Measurements from ENCODE around the gene RHBG. TPM values are rescaled to one million over a fixed set of nuclear protein-coding genes. Genes with fewer than 3 reads are reported as not detected.

RHBG gene
- total RNA-seq, 2 experiments from 2014 or later, result not detected

DNA sequence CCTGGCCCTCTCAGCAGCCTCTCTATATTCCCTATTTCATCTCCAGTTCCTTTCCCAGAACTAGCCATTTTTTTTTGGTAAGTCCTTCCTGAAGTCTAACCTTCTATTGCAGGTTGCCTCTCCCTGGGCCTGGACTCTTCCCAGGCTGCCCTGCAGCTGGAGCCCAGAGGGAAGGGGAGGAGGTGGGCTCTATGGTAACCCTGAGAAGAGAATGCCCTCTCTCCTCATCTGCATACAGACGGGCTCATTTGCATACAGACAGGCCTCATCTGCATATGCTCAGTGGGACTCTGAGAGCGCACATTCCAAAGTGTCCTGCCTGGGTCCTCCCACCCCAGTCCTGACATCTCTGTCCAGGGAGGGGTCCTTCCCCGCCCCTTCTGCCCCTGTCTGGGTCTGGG, 32.7 kb downstream of the RHBG start:
- no peaks in the 10 kb centered on the region for H3K9me3 Mint-ChIP-seq
- Histone ChIP-seq H3K36me3 (ENCODE audit: insufficient read depth, low read length) (no peaks in the 10 kb centered on the region), H3K27me3 (ENCODE audit: control insufficient read depth in 1 of 2, insufficient read depth in 2 of 2, low read length in 2 of 2) (peaks cover 9 to 27% of the 10 kb centered on the region in 2 experiments), H3K4me1 (ENCODE audit: insufficient read depth, low read length) (no peaks in the 10 kb centered on the region), H3K27ac (ENCODE audit: low read depth in 1 of 2, low read length in 2 of 2) (no peak overlapping the region), H3K9me3 (ENCODE audit: control insufficient read depth in 1 of 2, insufficient read depth in 1 of 2, low read length in 2 of 2) (no peaks in the 10 kb centered on the region), H3K4me3 (ENCODE audit: low read length) (no peak overlapping the region)
- H3K36me3 Mint-ChIP-seq (ENCODE audit: low read depth), result no peaks in the 10 kb centered on the region
- H3K27me3 Mint-ChIP-seq, result peaks cover 52% of the 10 kb centered on the region
- intact Hi-C loops (cut with DNase I, micrococcal nuclease), result no loop called here
- POLR2A ChIA-PET, result no interaction called here
- no peak overlapping the region for H3K27ac Mint-ChIP-seq
- H3K4me1 Mint-ChIP-seq (ENCODE audit: low read depth), result no peaks in the 10 kb centered on the region
- ATAC-seq (ENCODE audit: poor library complexity) (no peak), DNase-seq (no peak)
- H3K4me3 Mint-ChIP-seq, result no peak overlapping the region
- CTCF ChIA-PET, result no interaction called here
- TF ChIP-seq CTCF (IDR thresholded peaks at IDR 0.05), result no peak

DNA sequence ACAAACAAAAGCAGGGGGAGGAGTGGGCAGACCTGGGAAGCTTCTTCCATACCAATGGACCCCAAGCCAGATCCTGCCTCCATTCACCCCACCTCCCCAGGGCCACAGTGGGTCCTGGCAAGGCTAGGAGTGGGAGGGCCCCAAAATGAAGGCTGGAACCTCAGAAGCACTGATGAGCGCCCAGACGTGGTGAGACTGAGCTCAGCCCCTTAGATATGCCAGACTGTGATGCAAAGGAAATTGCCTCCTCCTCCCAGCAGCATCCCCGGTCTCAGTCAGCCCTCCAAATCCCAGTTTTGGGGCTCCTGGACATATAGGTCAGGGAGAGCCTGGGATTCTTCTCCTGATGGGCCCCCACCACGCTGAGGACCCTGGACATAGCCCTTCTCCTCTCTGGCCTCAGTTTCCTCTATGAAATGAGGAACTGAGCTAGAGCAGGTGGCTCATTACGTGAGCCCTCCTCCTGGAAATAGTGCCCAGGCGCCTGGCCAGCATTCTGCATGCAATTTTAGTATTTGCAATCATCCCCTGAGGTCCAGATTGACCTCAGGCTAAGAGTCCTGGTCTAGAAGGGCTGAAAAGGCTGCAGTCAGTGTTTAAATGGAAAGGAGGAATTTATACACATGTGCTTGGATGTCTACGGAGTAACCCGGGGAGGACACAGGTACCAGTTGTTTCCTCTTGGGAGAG, 33.5 kb downstream of the RHBG start:
- Histone ChIP-seq H3K36me3 (ENCODE audit: insufficient read depth, low read length) (no peaks in the 10 kb centered on the region), H3K27ac (ENCODE audit: low read depth in 1 of 2, low read length in 2 of 2) (no peak overlapping the region), H3K27me3 (ENCODE audit: control insufficient read depth in 1 of 2, insufficient read depth in 2 of 2, low read length in 2 of 2) (peaks cover 12 to 33% of the 10 kb centered on the region in 2 experiments), H3K4me3 (ENCODE audit: low read length) (no peak overlapping the region), H3K4me1 (ENCODE audit: insufficient read depth, low read length) (no peaks in the 10 kb centered on the region), H3K9me3 (ENCODE audit: control insufficient read depth in 1 of 2, insufficient read depth in 1 of 2, low read length in 2 of 2) (no peaks in the 10 kb centered on the region)
- H3K27me3 Mint-ChIP-seq, result peaks cover 57% of the 10 kb centered on the region
- CTCF ChIA-PET, result interaction anchor here (0.5 kb wide), 1 partner anchor 47 kb away, joined by 3 read pairs; no protein-coding TSS in a partner anchor
- H3K9me3 Mint-ChIP-seq, result no peaks in the 10 kb centered on the region
- H3K4me1 Mint-ChIP-seq (ENCODE audit: low read depth), result no peaks in the 10 kb centered on the region
- no peak for ATAC-seq (ENCODE audit: poor library complexity)
- H3K36me3 Mint-ChIP-seq (ENCODE audit: low read depth), result no peaks in the 10 kb centered on the region
- no peak overlapping the region for H3K27ac Mint-ChIP-seq
- no peak for DNase-seq
- POLR2A ChIA-PET, result no interaction called here
- intact Hi-C loops (cut with DNase I, micrococcal nuclease), result no loop called here
- TF ChIP-seq CTCF (IDR thresholded peaks at IDR 0.05), result no peak
- no peak overlapping the region for H3K4me3 Mint-ChIP-seq

DNA sequence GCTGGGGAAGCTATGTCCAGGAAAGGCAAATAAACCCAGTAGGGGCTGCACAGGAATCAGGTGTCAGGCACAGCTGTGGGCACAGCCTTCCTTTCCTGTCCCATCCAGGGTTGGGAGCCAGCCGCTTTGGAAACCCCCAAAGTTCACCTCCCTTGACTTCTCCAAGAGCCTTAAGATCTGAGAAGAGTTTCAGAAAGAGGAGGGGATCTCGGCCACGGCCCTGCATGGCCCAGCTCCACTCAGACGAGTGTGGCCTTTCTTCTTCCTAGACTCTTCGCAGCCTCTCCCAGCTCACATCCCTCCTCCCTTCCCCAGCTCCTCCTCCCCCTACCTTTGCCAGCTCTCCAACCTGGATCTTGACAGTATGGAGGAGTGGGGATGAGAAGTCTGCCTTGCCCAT, 36.7 kb downstream of the RHBG start:
- Mint-ChIP-seq H3K36me3 (ENCODE audit: low read depth) (no peaks in the 10 kb centered on the region), H3K27ac (no peak overlapping the region), H3K4me3 (no peak overlapping the region), H3K27me3 (peaks cover 75% of the 10 kb centered on the region), H3K9me3 (no peaks in the 10 kb centered on the region), H3K4me1 (ENCODE audit: low read depth) (no peaks in the 10 kb centered on the region)
- Histone ChIP-seq H3K4me1 (ENCODE audit: insufficient read depth, low read length) (no peaks in the 10 kb centered on the region), H3K27ac (ENCODE audit: low read depth in 1 of 2, low read length in 2 of 2) (no peak overlapping the region), H3K27me3 (ENCODE audit: control insufficient read depth in 1 of 2, insufficient read depth in 2 of 2, low read length in 2 of 2) (peaks cover 12 to 41% of the 10 kb centered on the region in 2 experiments), H3K36me3 (ENCODE audit: insufficient read depth, low read length) (no peaks in the 10 kb centered on the region), H3K4me3 (ENCODE audit: low read length) (no peak overlapping the region), H3K9me3 (ENCODE audit: control insufficient read depth in 1 of 2, insufficient read depth in 1 of 2, low read length in 2 of 2) (no peaks in the 10 kb centered on the region)
- POLR2A ChIA-PET, result no interaction called here
- CTCF ChIA-PET, result no interaction called here
- ATAC-seq (ENCODE audit: poor library complexity) (no peak), DNase-seq (no peak)
- intact Hi-C loops (cut with DNase I, micrococcal nuclease), result no loop called here
- TF ChIP-seq CTCF (IDR thresholded peaks at IDR 0.05), result no peak

Measured in CD4-positive, alpha-beta T cell (primary cell).